ENCODE results near the gene PRPF40B.
"Not testable (repeated sequence)": the region's sequence is repeated elsewhere in the genome, so short reads cannot be mapped to it uniquely, and the experiment has no call there.

Gene PRPF40B

GRCh38 chr12:49585477-49586459 lies 37.6 kb upstream of the PRPF40B start:
- TF ChIP-seq PAX5 (IDR thresholded peaks at IDR 0.05; ENCODE audit: insufficient read depth, low read length, severe bottlenecking) (no peak), TAF1 (IDR thresholded peaks at IDR 0.05; ENCODE audit: low read depth, low read length) (no peak), POLR2AphosphoS5 (IDR thresholded peaks at IDR 0.05; ENCODE audit: low read depth, low read length) (no peak), POU2F2 (IDR thresholded peaks at IDR 0.05; ENCODE audit: low read depth, low read length) (no peak), POLR2A (IDR thresholded peaks at IDR 0.05; ENCODE audit: low read depth, low read length) (no peak), SPI1 (IDR thresholded peaks at IDR 0.05; ENCODE audit: low read depth, low read length) (no peak)
- DNase-seq (ENCODE audit: insufficient read length, low spot score) (no peak), FAIRE-seq (no peak)

GRCh38 chr12:49587174-49587908 lies 36.0 kb upstream of the PRPF40B start:
- FAIRE-seq (no peak), DNase-seq (ENCODE audit: insufficient read length, low spot score) (no peak)
- no peak for TF ChIP-seq TAF1 (IDR thresholded peaks at IDR 0.05; ENCODE audit: low read depth, low read length)
- TF ChIP-seq PAX5 (IDR thresholded peaks at IDR 0.05; ENCODE audit: insufficient read depth, low read length, severe bottlenecking): no peak

GRCh38 chr12:49588281-49588680 lies 35.1 kb upstream of the PRPF40B start:
- TF ChIP-seq PAX5 (IDR thresholded peaks at IDR 0.05; ENCODE audit: insufficient read depth, low read length, severe bottlenecking): no peak
- TF ChIP-seq TAF1 (IDR thresholded peaks at IDR 0.05; ENCODE audit: low read depth, low read length): no peak
- TF ChIP-seq POLR2AphosphoS5 (IDR thresholded peaks at IDR 0.05; ENCODE audit: low read depth, low read length): no peak
- no peak for TF ChIP-seq SPI1 (IDR thresholded peaks at IDR 0.05; ENCODE audit: low read depth, low read length)
- no peak for TF ChIP-seq POLR2A (IDR thresholded peaks at IDR 0.05; ENCODE audit: low read depth, low read length)
- TF ChIP-seq POU2F2 (IDR thresholded peaks at IDR 0.05; ENCODE audit: low read depth, low read length): no peak
- FAIRE-seq (no peak), DNase-seq (ENCODE audit: insufficient read length, low spot score) (no peak)

GRCh38 chr12:49588721-49589516 lies 34.4 kb upstream of the PRPF40B start:
- FAIRE-seq (no peak), DNase-seq (ENCODE audit: insufficient read length, low spot score) (no peak)
- no peak for TF ChIP-seq POLR2AphosphoS5 (IDR thresholded peaks at IDR 0.05; ENCODE audit: low read depth, low read length)
- no peak for TF ChIP-seq PAX5 (IDR thresholded peaks at IDR 0.05; ENCODE audit: insufficient read depth, low read length, severe bottlenecking)
- no peak for TF ChIP-seq POLR2A (IDR thresholded peaks at IDR 0.05; ENCODE audit: low read depth, low read length)
- no peak for TF ChIP-seq SPI1 (IDR thresholded peaks at IDR 0.05; ENCODE audit: low read depth, low read length)
- no peak for TF ChIP-seq POU2F2 (IDR thresholded peaks at IDR 0.05; ENCODE audit: low read depth, low read length)
- no peak for TF ChIP-seq TAF1 (IDR thresholded peaks at IDR 0.05; ENCODE audit: low read depth, low read length)

- DNase-seq (ENCODE audit: insufficient read length, low spot score): no peak
- no peak for TF ChIP-seq TAF1 (IDR thresholded peaks at IDR 0.05; ENCODE audit: low read depth, low read length)
- TF ChIP-seq POLR2A (IDR thresholded peaks at IDR 0.05; ENCODE audit: low read depth, low read length): no peak
- TF ChIP-seq PAX5 (IDR thresholded peaks at IDR 0.05; ENCODE audit: insufficient read depth, low read length, severe bottlenecking): no peak
- no peak for TF ChIP-seq POU2F2 (IDR thresholded peaks at IDR 0.05; ENCODE audit: low read depth, low read length)
- TF ChIP-seq POLR2AphosphoS5 (IDR thresholded peaks at IDR 0.05; ENCODE audit: low read depth, low read length): no peak
- no peak for TF ChIP-seq SPI1 (IDR thresholded peaks at IDR 0.05; ENCODE audit: low read depth, low read length)
- no peak for FAIRE-seq
Measured at GRCh38 chr12:49598527-49598926, 24.8 kb upstream of the PRPF40B start.

GRCh38 chr12:49599961-49600360 lies 23.4 kb upstream of the PRPF40B start:
- no peak for FAIRE-seq
- TF ChIP-seq SPI1 (IDR thresholded peaks at IDR 0.05; ENCODE audit: low read depth, low read length): no peak
- no peak for TF ChIP-seq POLR2AphosphoS5 (IDR thresholded peaks at IDR 0.05; ENCODE audit: low read depth, low read length)
- no peak for TF ChIP-seq POLR2A (IDR thresholded peaks at IDR 0.05; ENCODE audit: low read depth, low read length)
- no peak for TF ChIP-seq PAX5 (IDR thresholded peaks at IDR 0.05; ENCODE audit: insufficient read depth, low read length, severe bottlenecking)
- TF ChIP-seq POU2F2 (IDR thresholded peaks at IDR 0.05; ENCODE audit: low read depth, low read length): no peak
- TF ChIP-seq TAF1 (IDR thresholded peaks at IDR 0.05; ENCODE audit: low read depth, low read length): no peak
- no peak for DNase-seq (ENCODE audit: insufficient read length, low spot score)

GRCh38 chr12:49603721-49604120 lies 19.6 kb upstream of the PRPF40B start:
- TF ChIP-seq POLR2AphosphoS5 (IDR thresholded peaks at IDR 0.05; ENCODE audit: low read depth, low read length) (no peak), SPI1 (IDR thresholded peaks at IDR 0.05; ENCODE audit: low read depth, low read length) (no peak), TAF1 (IDR thresholded peaks at IDR 0.05; ENCODE audit: low read depth, low read length) (no peak), POLR2A (IDR thresholded peaks at IDR 0.05; ENCODE audit: low read depth, low read length) (no peak), PAX5 (IDR thresholded peaks at IDR 0.05; ENCODE audit: insufficient read depth, low read length, severe bottlenecking) (no peak)
- DNase-seq (ENCODE audit: insufficient read length, low spot score): no peak
- FAIRE-seq: no peak

GRCh38 chr12:49604856-49605255 lies 18.5 kb upstream of the PRPF40B start:
- no peak for TF ChIP-seq SPI1 (IDR thresholded peaks at IDR 0.05; ENCODE audit: low read depth, low read length)
- no peak for TF ChIP-seq TAF1 (IDR thresholded peaks at IDR 0.05; ENCODE audit: low read depth, low read length)
- TF ChIP-seq POLR2AphosphoS5 (IDR thresholded peaks at IDR 0.05; ENCODE audit: low read depth, low read length): no peak
- DNase-seq (ENCODE audit: insufficient read length, low spot score) (no peak), FAIRE-seq (no peak)

GRCh38 chr12:49605539-49605938 lies 17.8 kb upstream of the PRPF40B start, which contains the start of gene FAM186B:
FAM186B (minus strand) TSS chr12:49605639; CDS start chr12:49605477, 162 bp downstream.
- DNase-seq (ENCODE audit: insufficient read length, low spot score); FAIRE-seq: not testable (repeated sequence)

Data from GM12891 (cell line).